Measurements from ENCODE around the gene DIP2B.

Gene DIP2B

DNA sequence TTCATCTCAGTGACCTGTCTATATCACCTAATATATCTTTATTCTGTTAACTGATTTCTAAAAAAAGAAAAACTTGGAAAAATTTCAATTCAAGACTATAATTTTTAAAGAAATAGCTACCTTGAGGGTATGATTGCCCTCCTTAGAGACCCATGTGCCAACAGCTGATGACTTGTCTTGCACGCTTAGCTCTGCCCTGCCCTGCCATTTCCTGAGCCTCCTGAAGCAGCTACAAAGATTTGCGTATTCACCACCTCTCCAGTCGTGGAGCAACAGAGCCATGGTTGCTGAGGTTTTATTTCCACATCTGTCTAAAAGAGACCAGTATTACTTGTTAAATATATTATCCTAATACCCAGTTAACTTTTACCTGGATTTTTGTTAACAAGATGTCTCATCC, 167.4 kb downstream of the DIP2B start:
- H2AFZ ChIP-seq (ENCODE audit: low read depth) = no peak overlapping the region
- H3K9ac ChIP-seq = no peak overlapping the region
- H3K4me1 ChIP-seq (ENCODE audit: low read depth, poor library complexity, severe bottlenecking) = no peaks in the 10 kb centered on the region
- no peaks in the 10 kb centered on the region for H4K20me1 ChIP-seq (ENCODE audit: insufficient read depth)
- no peak overlapping the region for H3K27ac ChIP-seq
- no peaks in the 10 kb centered on the region for H3K36me3 ChIP-seq (ENCODE audit: insufficient read depth)
- H3K4me2 ChIP-seq = no peak overlapping the region
- no peak overlapping the region for H3K4me3 ChIP-seq (IDR thresholded peaks at IDR 0.05; ENCODE audit: insufficient read depth, low read depth, low read length)
- H3K79me2 ChIP-seq (ENCODE audit: insufficient read depth, low read depth) = no peaks in the 10 kb centered on the region
- no peaks in the 10 kb centered on the region for H3K27me3 ChIP-seq (ENCODE audit: insufficient read depth, low read depth)
- TF ChIP-seq, protein P1, sequence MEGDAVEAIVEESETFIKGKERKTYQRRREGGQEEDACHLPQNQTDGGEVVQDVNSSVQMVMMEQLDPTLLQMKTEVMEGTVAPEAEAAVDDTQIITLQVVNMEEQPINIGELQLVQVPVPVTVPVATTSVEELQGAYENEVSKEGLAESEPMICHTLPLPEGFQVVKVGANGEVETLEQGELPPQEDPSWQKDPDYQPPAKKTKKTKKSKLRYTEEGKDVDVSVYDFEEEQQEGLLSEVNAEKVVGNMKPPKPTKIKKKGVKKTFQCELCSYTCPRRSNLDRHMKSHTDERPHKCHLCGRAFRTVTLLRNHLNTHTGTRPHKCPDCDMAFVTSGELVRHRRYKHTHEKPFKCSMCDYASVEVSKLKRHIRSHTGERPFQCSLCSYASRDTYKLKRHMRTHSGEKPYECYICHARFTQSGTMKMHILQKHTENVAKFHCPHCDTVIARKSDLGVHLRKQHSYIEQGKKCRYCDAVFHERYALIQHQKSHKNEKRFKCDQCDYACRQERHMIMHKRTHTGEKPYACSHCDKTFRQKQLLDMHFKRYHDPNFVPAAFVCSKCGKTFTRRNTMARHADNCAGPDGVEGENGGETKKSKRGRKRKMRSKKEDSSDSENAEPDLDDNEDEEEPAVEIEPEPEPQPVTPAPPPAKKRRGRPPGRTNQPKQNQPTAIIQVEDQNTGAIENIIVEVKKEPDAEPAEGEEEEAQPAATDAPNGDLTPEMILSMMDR (conservative IDR thresholded peaks at IDR 0.05; ENCODE audit: low read depth, low read length) = no peak

DNA sequence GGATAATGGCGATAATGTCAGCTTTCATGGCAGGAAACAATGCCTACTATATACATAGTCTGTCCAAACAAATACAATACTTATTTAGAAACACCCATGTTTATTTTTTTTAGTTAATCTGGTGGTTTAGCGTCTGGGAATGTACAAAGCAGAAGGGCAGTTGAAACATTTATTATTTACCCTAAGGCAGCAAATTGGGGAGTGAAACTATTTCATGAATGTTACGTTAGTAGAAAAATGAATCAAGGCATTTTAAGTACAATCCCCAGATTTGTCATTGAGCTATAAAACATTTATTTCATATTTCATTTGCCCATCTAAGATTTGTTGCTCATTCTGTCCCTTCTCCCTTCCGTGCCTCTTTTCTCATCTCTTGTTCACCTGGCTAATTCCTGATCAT, 172.0 kb downstream of the DIP2B start:
- Histone ChIP-seq H3K4me3 (IDR thresholded peaks at IDR 0.05; ENCODE audit: insufficient read depth, low read depth, low read length) (no peak overlapping the region), H4K20me1 (ENCODE audit: insufficient read depth) (no peaks in the 10 kb centered on the region), H3K27ac (no peak overlapping the region), H3K79me2 (ENCODE audit: insufficient read depth, low read depth) (no peaks in the 10 kb centered on the region), H3K4me1 (ENCODE audit: low read depth, poor library complexity, severe bottlenecking) (no peaks in the 10 kb centered on the region), H3K27me3 (ENCODE audit: insufficient read depth, low read depth) (no peaks in the 10 kb centered on the region), H3K36me3 (ENCODE audit: insufficient read depth) (no peaks in the 10 kb centered on the region), H2AFZ (ENCODE audit: low read depth) (no peak overlapping the region), H3K9ac (no peak overlapping the region), H3K4me2 (no peak overlapping the region)
- TF ChIP-seq, protein P1 (conservative IDR thresholded peaks at IDR 0.05; ENCODE audit: low read depth, low read length) = no peak

DNA sequence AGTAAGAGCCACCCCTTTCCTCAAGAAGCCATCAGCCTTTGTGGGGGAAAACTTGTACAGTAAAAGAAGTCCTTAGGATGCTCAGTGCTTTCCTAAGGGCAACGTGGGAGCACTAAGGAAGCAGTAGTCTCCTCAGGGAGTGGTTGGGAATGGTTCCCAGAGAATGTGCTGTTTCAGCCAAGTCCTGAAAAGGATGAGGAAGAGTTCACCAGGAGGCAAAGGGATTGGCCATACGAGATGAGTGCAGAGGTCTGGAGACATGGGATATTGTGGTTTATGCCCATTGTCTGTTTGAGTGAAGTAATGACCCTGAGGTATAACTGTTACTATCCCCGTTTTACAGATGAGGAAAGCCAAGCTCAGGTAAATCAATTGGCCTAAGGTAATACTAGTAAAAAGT, 173.1 kb downstream of the DIP2B start:
- no peak overlapping the region for H2AFZ ChIP-seq (ENCODE audit: low read depth)
- H3K9ac ChIP-seq = no peak overlapping the region
- no peak overlapping the region for H3K27ac ChIP-seq
- TF ChIP-seq, protein P1 (conservative IDR thresholded peaks at IDR 0.05; ENCODE audit: low read depth, low read length) = no peak
- no peak overlapping the region for H3K4me3 ChIP-seq (IDR thresholded peaks at IDR 0.05; ENCODE audit: insufficient read depth, low read depth, low read length)
- no peaks in the 10 kb centered on the region for H4K20me1 ChIP-seq (ENCODE audit: insufficient read depth)
- no peaks in the 10 kb centered on the region for H3K27me3 ChIP-seq (ENCODE audit: insufficient read depth, low read depth)
- H3K79me2 ChIP-seq (ENCODE audit: insufficient read depth, low read depth) = no peaks in the 10 kb centered on the region
- H3K36me3 ChIP-seq (ENCODE audit: insufficient read depth) = no peaks in the 10 kb centered on the region
- no peaks in the 10 kb centered on the region for H3K4me1 ChIP-seq (ENCODE audit: low read depth, poor library complexity, severe bottlenecking)
- H3K4me2 ChIP-seq = no peak overlapping the region

DNA sequence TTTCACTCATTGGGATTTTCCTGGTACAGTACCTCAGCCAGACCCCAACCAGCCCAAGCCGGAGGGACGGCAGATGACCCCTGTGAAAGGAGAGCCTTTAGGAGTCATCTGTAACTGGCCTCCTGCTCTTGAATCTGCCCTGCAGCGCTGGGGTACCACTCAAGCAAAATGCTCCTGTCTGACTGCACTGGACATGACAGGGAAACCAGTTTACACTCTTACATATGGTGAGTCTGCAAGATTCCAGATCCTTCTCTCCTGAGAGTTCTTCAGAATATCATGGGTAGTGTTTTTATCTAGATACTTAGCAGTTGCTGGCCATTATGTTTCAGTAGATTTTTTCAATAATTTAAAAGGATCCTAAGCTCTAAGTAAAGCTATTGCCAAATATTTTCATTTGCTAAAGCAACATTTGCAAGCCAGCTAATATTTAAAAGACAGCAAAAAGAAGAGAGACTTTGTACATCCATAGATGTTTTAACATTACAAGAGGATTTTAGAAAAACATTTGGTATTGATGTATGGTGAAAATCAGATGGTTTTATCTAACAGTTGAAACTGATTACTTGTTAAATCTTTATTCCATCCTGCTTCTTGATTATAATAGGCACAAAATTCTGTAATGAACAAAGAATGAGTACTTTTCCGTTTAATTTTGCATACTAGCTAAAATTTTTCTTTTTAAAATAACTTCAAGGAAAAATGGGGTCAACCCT, 174.0 kb downstream of the DIP2B start:
- Histone ChIP-seq H4K20me1 (ENCODE audit: insufficient read depth) (no peaks in the 10 kb centered on the region), H3K9ac (no peak overlapping the region), H3K27ac (no peak overlapping the region), H3K27me3 (ENCODE audit: insufficient read depth, low read depth) (no peaks in the 10 kb centered on the region), H3K4me1 (ENCODE audit: low read depth, poor library complexity, severe bottlenecking) (no peaks in the 10 kb centered on the region), H2AFZ (ENCODE audit: low read depth) (no peak overlapping the region), H3K4me3 (IDR thresholded peaks at IDR 0.05; ENCODE audit: insufficient read depth, low read depth, low read length) (no peak overlapping the region), H3K79me2 (ENCODE audit: insufficient read depth, low read depth) (no peaks in the 10 kb centered on the region), H3K36me3 (ENCODE audit: insufficient read depth) (no peaks in the 10 kb centered on the region), H3K4me2 (no peak overlapping the region)
- TF ChIP-seq, protein P1 (conservative IDR thresholded peaks at IDR 0.05; ENCODE audit: low read depth, low read length) = no peak

All from KMS-11 (cell line).